Activated naive CD4-positive, alpha-beta T cell (primary cell): ENCODE results near the gene BRD2.

ENCODE experiments used
- DNase-seq, 4 experiments: peaks; one replicate each; lab custom pipeline; 2025; lab: John Stamatoyannopoulos, UW

The BRD2 gene

DNA sequence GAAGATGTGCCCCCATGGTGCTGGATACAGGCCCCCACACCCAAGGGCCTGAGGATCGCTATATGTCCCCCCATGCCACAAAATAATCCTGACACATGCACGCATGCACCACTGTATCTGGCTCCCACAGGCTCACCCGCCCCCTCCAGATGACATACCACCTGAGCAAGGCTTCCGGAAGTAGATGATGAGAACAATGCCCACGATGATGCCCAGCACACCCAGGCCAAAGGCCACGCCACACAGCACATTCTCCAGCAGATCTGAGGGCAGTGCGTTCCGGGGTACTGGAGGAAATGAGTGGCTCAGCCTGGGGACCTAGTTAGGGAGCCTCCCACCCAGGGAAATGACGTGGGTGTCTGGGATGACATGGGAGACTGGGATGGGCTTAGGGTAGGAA, 19.3 kb upstream of the BRD2 start:
- DNase-seq, result no peak

DNA sequence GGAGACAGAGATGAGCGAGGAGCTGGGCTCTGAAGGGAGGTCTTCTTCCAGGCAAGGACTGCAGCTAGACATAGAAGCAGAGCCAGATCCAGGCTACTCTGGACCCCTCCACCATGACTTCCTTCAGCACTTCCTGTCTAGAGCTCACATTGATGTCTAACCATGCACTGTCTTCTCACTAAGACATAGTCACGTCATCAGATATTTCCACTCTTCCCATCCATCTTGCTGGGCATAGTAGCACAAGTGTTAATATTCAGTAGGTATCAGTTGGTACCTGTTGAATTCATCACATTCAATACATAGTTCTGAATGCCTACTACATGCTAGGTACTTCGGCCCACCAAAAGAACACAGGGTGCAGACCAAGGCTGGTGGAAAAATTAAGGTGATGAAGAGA, 18.4 kb upstream of the BRD2 start:
- no peak for DNase-seq

DNA sequence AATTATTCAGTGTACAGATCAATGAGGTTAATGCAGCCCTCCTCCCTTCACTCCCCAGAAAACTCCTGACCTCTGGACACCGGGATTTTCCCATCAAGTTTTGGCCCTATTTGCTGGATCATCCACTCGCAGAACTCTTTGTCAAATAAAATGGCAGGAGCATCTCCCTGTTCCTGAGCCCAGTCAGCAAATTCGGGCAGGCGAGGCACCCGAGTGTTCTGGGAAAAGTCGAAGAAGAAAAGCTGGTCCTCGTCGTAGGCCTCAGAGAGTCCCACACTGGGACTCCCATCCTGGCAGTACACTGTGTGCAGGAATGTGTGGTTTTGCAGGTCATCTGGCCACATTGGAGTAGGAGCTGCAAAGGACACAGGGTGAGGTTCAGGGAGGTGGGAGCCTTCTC, 17.9 kb upstream of the BRD2 start:
- no peak for DNase-seq

DNA sequence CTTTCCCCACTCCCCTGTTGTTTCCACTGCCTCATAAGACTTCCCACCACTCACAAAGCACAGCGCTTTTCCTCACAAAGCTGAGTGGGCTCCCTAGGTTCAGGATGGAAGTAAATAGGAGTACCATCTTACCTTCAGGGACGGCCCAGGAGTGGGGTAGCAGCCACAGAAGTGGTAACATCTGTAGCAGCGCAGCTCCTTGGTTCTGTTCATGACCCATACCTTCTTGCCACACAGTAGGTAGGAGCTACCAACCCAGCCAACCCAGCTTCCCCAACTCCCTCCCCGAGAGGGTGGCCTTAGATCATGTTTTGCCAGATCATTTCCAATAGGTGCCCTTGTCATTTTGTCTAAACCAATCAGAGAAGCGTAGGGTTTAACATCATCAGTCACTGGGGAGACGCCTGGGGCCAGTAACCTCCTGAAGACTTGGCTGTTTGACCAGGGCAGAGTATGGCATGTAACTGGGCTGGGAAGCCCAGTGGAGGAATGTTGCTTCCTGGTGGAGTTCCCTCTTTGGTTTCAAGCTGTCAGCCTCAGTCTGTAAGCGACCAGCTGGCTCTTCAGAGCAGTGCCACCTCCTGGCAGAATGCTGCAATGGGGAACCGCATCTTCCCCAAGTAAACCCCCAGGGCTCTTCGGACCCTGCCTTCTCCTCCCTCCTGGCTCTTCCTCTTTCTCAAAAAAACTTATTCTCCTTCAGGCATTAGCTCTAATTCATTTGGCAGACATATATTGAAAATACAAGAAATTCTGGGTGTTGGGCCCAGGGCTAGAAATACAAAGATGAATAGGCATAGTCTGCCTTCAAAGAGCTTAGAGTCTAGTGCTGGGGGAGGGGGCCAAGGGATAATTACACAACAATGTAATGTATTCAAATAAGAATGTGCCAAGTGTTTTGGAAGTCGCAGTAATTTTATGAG, 15.3 kb upstream of the BRD2 start, which contains the start of gene HLA-DMA:
HLA-DMA (minus strand) TSS at position 281 of the 923 bp plus-strand sequence; CDS start at position 220, 61 bp downstream.
- peak; percentile 16 to 64 (median 52) for DNase-seq

DNA sequence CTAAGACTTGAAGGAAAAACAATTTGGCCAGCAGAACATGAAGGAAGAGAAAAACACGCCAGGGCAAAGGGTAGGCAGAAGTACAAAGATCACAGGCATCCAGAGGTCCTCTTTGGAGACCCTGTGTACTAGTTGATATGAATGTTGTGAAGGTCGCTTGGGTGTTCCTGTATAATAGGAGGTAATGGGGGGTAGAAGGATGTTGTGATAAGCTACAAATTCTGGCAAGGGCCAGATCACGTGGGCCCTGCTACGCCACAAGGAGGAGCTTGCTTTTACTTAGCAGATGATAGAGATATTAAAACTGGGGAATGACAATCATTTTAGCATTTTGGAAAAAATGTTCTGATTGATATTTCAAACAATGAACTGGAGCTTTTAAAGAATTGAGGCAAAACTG, 14.6 kb upstream of the BRD2 start:
- no peak for DNase-seq

DNA sequence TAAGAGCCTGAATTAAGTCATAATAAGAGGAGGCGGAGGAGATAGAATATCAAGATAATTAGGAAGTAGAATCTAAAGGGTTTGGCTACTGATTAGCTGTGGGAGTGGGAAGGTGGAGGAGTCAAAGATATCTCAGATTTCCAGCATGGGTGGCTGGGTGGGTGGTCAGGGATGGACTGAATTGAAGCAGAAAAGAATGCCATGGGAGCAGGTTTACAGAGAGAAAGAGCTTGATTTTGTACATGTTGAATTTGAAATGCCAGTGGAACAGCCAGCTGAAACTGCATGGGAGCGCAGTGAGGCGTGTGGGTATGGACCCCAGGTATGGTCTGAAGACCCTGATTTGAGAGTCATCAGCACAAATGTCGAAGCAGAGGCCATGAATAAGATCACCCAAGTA, 14.1 kb upstream of the BRD2 start:
- no peak for DNase-seq

DNA sequence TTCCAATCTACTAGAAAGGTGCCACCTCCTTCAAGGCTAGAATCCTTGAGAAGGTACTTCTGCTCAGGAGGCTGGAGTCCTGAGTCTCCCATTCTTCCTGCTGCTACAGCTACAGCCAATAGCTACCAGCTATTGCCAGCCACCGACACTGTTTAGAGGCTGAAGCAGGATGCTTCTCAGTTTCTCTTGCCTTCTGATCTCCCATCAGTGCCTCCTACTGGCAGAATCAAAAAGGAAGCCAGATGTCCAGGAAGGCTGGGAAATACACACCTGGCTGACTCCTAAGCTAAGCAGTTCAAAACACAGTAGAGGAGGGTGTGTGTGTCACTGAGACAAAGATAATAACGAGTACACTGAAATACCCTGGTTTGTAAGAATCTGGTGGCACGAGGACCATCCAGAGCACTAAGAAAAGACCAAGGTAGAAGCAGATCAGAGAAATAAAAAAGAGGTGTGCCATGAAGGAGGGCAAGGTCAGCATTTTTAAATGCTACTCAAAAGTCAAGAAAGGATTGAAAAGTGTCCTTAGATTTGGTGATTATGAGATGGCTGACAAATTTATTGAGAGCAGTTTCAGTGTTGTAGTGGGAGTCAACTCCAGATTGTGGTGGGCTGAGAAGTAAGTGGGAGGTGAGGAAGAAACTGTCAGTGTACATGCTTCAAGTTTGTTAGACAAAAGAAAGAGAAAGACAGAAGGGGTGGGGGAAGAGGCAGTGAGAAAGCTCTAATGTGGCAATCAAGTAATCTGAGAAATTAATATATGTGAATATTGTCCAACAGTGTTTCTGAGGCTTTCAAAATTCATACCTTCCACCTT, 13.2 kb upstream of the BRD2 start:
- no peak for DNase-seq

DNA sequence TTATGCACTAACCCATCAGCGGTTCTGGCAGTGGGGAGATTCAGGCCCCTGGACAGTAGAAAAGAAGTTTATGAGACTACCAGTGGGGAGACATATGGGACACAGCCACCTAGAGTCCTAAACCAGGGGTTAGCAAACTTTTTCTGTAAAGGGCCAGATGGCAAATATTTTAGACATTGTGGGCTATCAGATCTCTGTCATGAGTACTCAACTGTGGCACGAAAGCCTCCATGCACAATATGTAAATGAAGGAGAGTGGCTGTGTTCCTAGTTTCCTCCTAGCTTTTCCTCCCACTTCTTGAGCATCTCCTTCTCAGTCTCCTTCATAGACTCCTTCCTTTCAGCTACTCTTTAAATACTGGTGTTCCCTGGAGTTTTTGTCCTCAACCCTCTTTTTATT, 12.2 kb upstream of the BRD2 start:
- DNase-seq, result no peak

DNA sequence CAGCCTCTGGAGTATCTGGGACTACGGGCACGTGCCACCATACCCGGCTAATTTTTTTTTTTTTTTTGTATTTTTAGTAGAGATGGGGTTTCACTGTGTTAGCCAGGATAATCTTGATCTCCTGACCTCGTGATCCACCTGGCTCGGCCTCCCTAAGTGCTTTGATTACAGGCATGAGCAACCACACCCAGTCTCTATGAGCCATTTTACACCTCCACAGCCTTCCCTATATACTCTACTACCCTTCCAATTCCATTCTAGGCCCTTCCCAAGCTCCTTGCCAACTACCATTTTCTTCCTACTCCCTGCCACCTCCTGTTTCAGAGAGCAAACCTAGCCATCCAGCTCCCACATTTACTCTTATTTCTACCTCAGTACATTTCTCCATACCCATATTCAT, 7.8 kb upstream of the BRD2 start:
- DNase-seq, result no peak

DNA sequence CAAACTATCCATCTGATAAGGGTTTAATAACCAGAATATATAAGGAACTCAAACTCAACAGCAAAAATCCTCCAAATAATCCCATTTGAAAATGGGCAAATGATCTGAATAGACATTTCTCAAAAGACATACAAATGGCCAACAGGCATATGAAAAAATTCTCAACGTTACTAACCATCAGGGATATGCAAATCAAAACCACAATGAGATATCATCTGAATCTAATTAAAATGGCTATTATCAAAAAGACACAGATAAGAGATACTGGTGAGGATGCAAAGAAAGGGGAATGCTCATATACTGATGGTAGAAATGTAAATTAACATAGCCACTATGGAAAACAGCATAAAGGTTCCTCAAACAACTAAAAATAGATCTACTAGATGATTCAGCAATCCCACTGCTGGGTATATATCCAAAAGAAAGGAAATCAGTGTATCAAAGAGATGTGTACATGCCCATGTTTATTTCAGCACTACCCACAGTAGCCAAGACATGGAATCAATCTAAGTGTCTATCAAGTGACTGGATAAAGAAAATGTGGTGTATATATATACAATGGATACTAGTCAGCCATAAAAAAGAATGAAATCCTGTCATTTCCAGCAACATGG, 6.1 kb upstream of the BRD2 start:
- no peak for DNase-seq

DNA sequence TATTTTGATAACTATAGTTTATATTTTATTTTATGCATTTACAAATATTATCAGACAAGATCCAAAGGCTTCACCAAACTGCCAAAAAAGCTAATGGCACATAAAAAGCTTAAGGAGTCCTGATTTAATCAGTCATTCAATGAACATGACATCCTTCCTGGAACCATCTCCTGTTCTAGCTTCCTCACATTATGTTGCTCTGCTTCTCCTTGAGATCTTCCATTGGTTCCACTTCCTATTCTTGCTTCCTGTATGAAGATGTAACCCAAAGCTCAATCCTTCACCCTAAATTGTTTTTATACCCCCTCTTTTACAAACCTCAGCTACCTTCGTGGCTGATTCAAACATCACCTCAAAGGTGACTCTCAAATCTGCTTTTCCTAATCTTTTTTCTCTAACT, 4.5 kb upstream of the BRD2 start:
- no peak for DNase-seq

DNA sequence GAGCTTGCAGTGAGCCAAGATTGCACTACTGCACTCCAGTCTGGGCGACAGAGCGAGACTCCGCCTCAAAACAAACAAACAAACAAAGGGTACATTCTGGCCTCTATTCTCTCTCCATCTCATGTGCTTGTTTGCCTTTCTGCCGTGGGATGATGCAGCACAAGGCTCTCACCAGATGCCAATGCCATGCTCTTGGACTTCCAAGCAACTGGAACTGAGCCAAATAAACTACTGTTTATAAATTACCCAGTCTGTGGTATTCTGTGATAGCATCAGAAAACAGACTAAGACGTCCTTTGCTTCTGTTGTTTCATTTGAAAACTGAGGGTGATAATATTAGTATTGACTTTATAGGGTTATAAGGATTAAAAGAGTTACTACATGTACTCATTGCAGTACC, 3.6 kb upstream of the BRD2 start:
- DNase-seq, result no peak

DNA sequence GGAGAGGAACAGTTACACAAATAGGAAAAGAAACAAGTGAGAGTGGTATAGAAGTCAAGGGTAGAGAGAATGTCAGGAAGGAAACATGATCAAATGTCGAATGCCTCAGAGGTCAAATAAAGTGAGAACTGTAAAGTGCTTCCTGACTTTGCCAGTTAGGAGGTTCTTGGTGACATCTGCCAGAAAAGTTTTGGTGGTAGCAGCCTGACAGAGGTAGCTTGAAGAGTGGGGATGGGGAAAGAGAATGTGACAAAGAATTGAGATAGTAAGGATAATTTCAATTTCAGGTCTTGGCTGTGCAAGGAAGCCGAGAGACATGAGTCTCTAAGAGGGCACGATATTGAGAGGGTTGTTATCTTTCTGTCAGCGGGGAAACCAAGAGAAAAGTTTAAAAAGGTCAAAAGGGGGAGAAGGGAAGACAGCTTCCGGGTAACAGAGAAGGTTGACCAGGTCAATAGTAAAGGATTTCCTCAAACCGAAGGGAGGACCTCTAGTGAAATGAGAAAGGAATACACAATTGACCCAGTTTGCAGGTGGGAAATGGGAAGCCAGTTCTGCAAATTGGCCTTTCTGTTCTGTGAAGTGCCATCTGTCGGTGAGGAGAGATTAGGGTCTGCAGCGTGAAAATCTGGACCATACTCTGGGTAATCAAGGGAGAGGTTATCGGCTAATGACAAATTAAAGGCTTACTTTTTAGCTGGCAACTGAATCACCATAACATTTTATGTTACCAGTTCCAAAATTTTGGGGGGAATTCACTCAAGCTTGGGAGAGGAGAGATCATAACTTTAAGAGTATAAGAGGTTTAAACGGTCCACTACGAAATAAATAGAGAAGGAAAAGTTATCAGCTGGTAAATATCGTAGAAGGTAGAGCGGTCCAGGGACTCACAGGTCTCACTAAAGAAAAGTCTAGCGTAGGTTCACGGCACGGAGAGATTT, 973 bp upstream of the BRD2 start:
- no peak for DNase-seq

DNA sequence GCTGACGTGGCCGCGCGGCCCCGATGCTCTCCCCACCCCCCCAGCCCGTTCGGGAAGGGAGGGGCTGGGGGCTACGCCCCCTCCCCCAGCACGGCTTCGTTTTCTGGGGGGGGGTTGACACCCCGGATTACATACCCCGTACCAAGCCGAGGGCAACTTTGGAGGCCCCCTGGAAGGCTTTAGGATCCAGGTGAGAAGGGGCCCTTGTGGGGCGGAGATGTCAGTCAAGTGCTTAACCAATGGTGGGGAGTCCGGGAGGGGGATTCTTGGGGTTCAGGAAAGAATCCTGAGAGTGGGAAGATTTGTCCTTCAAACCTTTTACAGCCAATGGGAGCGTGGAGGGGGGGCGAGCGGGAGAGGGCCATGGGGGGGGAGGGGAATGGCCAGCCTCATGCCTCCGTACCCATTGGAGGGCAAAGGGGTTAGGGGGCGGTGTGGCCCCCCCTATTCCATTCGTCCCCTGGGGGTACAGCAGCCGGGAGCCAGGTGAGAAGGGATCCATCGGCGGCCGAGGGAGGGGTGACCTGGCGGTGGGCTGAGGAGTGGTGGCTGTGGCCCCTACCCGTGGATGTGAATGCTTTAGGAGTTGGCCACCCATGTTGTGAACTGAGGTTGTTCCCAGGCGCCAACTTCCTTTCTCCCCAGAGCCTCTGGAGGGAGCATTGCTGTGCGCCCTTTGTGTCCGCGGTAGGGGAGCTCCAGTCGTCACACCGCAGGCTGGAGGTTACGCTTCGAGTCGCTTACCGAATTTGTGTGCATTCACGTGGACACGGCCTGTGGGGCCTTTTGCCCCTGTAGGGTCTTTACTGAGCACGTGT, 682 bp downstream of the BRD2 start:
- peak in 3 of 4 experiments; percentile 54 to 71 (median 60) for DNase-seq

DNA sequence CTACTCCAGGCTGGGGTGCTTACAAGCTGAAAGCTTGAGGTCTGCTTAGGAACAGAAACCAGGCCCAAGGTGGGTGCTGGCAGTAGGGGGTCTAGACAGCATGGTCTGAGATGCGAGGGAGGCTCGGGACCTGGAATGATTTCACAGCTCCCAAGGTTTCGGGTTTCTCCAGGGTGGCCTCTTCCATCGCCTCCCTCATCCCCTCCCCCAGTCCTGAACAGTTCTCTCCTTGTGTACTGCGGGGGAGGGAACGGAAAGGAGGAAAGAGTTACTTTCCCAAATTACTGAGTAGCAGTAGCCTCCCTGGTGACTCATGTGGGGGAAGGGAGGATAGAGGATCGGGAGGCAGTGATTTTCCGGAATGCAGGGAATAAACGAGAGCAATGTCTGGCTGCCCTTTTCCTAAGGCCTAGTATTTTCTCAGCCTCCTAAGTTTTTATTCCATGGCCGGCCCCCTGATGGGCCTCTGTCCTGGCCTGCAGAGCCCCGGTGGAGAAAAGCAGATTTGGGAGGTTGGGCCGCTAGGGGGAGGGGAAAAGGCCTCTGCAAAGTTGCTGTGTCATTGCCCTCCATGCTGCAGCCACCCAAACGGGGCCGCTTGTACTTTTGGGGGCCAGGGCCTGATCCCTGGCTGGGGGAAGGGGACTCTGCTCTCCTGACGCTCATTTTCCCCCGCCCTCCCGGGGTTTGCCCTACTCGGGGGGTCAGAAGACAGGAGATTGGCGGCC, 1.5 kb downstream of the BRD2 start:
- DNase-seq, result peak; percentile 53 to 63 (median 58)

DNA sequence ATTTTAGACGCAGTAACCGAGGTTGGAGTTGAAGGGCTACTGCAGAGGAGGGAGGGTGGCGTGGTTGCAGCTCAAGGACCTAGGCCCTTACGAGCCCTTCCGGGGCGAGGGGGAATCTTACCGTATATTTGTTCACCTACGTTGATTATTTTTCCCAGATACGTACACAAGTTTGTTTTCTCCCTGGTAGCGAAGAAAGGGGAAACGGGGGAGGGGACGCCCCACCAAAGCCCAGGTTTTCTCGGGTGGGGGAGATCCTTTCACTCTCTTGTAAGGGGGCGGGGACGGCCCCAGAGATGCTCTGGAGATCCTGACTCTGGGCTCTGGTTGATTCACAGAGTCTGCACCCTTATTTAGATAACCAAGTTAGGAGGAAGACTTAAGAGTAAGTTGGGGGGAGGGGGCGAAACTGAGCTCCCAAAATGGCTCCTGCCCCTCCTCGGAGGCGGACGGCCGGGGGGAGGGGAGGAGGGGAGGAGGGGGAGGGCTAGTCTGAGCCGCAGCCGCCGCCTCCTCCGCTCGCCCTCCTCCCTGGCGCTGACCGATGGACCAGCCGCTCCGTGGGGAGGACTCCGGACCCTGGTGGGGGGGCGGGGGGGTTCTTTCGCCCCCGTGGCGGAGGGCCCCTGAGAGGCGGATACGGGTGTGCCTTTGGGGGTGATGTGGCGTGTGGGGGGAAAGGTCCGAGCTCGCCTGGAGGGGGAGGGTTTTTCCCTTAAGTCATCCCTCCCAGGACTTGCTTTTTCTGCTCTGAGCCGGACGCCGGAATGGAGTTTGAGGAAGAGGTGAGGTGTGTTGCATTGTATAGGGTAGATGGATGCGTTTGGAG, 2.2 kb downstream of the BRD2 start:
- DNase-seq, result peak; percentile 61 to 73 (median 64)

DNA sequence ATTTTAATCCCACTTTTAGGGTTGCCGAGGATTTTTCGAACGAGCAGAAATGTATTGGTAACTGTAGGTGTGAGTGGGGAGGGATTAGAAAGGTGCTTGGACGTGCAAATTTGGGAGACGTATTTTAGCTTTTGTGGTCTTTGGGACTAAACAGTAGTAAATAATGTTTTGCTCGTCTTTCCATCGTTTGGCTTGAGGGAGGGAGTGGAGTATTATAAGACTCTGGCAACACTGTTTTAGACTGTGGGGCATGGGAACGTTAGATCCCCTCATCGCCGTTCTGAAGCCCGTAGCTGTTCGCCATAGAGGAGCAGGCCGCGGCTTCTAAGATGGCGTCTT, 2.8 kb downstream of the BRD2 start:
- DNase-seq, result no peak

DNA sequence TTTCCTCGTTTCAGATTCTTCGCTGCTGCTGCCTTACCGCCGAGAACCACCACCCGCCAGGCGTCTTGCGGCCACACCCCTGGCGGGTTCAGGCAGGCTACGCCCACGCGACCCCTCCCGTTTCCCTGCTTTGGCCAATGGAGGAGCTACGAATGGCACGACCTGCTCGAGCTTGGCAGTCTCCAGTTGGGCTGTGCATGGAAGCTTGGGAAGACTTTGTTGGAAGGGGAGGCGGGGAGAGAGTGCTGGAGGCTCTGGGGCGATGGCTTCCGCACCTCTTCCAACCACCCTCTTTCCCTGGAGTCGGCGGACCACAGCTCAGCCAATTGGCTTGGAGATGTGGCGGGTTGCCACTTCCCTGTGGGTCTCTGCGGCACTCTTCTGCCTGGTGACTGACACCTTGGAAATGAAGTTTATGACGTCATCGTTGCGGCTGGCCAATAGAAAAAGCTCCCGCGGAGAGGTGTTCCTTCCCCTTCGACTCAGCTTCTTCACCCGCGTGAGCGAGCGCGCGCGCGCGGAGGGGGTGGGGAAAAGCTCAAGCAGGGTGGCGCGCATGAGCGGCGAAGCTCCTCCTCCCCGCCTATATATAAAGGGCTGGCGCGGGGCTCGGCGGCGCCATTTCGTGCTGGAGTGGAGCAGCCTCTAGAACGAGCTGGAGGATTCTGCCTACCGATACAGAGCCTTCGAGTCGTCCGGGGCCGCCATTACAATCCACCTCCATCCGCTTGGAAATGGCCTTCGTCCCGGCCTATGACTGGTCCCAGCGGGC, 3.4 kb downstream of the BRD2 start:
- DNase-seq, result peak; percentile 99 to 100 (median 99)
